IMR-90 (cell line): ENCODE results near the gene GPA33. TPM values are rescaled to one million over a fixed set of nuclear protein-coding genes. Genes with fewer than 3 reads are reported as not detected.

ENCODE experiments used
- ATAC-seq: fragments of 200-7000 bp; cut with Tn5 transposase; 2 replicates; pipeline ENCODE4 v1.9.1; 2020; ENCODE audit warnings: low read depth, mild to moderate bottlenecking, moderate library complexity
- BruUV-seq: library from RNA; stranded (reverse); fragments of 400-500 nt; replicated peaks from 2 replicates; lab custom pipeline; 2021; lab: Mats Ljungman, UMichigan
- CTCF ChIA-PET: fragments of 300-600 bp; formaldehyde crosslinking; extraction: SDS; loops from one replicate; lab custom pipeline; 2021; ENCODE audit warnings: antibody characterized with exemption; lab: Yijun Ruan, JAX
- POLR2A ChIA-PET: fragments of 300-600 bp; sonication (Branson Sonifier 250); formaldehyde crosslinking; loops from one replicate; lab custom pipeline; 2022; ENCODE audit warnings: antibody characterized with exemption; ENCODE audit not compliant: unreplicated experiment; lab: Charles Lee
- DNase-seq: peaks from one replicate; pipeline ENCODE4 v3.0.0; 2013
- H2AFZ ChIP-seq: replicated peaks from 2 replicates; pipeline ENCODE3; 2013; ENCODE audit warnings: low read length, mild to moderate bottlenecking; ENCODE audit not compliant: poor library complexity
- H2AK5ac ChIP-seq: 2 replicates; pipeline ENCODE4 v1.6.1; 2013; ENCODE audit warnings: low read depth, low read length, inconsistent platforms
- H2AK9ac ChIP-seq: replicated peaks from 2 replicates; pipeline ENCODE3; 2013; ENCODE audit warnings: mild to moderate bottlenecking, low read depth, low read length, moderate library complexity; ENCODE audit not compliant: poor library complexity
- H2BK120ac ChIP-seq: 2 replicates; pipeline ENCODE4 v1.6.1; 2013; ENCODE audit warnings: low read depth, low read length, inconsistent platforms
- H2BK15ac ChIP-seq: 3 replicates; pipeline ENCODE4 v1.6.1; 2013; ENCODE audit warnings: low read depth, low read length, inconsistent platforms
- H2BK20ac ChIP-seq: 2 replicates; pipeline ENCODE4 v1.6.1; 2013; ENCODE audit warnings: low read depth, mild to moderate bottlenecking, inconsistent platforms, low read length, moderate library complexity
- H2BK5ac ChIP-seq: 2 replicates; pipeline ENCODE4 v1.6.1; 2013; ENCODE audit warnings: mild to moderate bottlenecking, low read depth, low read length, inconsistent platforms; ENCODE audit not compliant: poor library complexity, severe bottlenecking
- H3K14ac ChIP-seq: replicated peaks from 2 replicates; pipeline ENCODE4 v1.6.1; 2013; ENCODE audit warnings: low read depth, low read length, inconsistent platforms
- H3K18ac ChIP-seq: 2 replicates; pipeline ENCODE4 v1.6.1; 2013; ENCODE audit warnings: low read depth, low read length, control low read depth
- H3K23ac ChIP-seq: 2 replicates; pipeline ENCODE4 v1.6.1; 2013; ENCODE audit warnings: low read depth, low read length, inconsistent platforms
- H3K27ac ChIP-seq: 2 replicates; pipeline ENCODE4 v1.5.1; 2013; ENCODE audit warnings: mild to moderate bottlenecking, control low read depth, low read length; ENCODE audit not compliant: insufficient read depth
- H3K27me3 ChIP-seq: 2 replicates; pipeline ENCODE4 v1.6.1; 2013; ENCODE audit warnings: low read length; ENCODE audit not compliant: control insufficient read depth, insufficient read depth
- H3K36me3 ChIP-seq: 2 replicates; pipeline ENCODE4 v1.6.1; 2013; ENCODE audit warnings: low read length, mixed read lengths; ENCODE audit not compliant: control insufficient read depth, insufficient read depth
- H3K4ac ChIP-seq: 2 replicates; pipeline ENCODE4 v1.6.1; 2013; ENCODE audit warnings: low read depth, low read length, inconsistent platforms
- H3K4me1 ChIP-seq: 2 replicates; pipeline ENCODE4 v1.6.1; 2013; ENCODE audit warnings: low read length, mixed read lengths; ENCODE audit not compliant: control insufficient read depth, insufficient read depth
- H3K4me2 ChIP-seq: 2 replicates; pipeline ENCODE4 v1.6.1; 2013; ENCODE audit warnings: low read depth, mild to moderate bottlenecking, control low read depth, low read length, moderate library complexity
- H3K4me3 ChIP-seq: 2 replicates; pipeline ENCODE4 v1.5.1; 2013; ENCODE audit warnings: low read depth, mild to moderate bottlenecking, control low read depth, low read length, moderate library complexity; ENCODE audit not compliant: insufficient read depth
- H3K56ac ChIP-seq: 2 replicates; pipeline ENCODE4 v1.6.1; 2013; ENCODE audit warnings: low read length, inconsistent platforms; ENCODE audit not compliant: insufficient read depth; ENCODE audit errors: extremely low read depth
- H3K79me1 ChIP-seq, 2 experiments: 2 replicates each; pipeline ENCODE4 v1.6.1; 2013; ENCODE audit warnings: low read length in 2 of 2, inconsistent platforms in 1 of 2, low read depth in 1 of 2
- H3K9ac ChIP-seq: 2 replicates; pipeline ENCODE4 v1.6.1; 2013; ENCODE audit warnings: low read depth, low read length, control low read depth
- H3K9me1 ChIP-seq: 2 replicates; pipeline ENCODE4 v1.6.1; 2013; ENCODE audit warnings: low read length, inconsistent platforms; ENCODE audit not compliant: insufficient read depth
- H3K9me3 ChIP-seq: 2 replicates; pipeline ENCODE4 v1.6.1; 2013; ENCODE audit warnings: low read length; ENCODE audit not compliant: control insufficient read depth, insufficient read depth
- H4K20me1 ChIP-seq: 2 replicates; pipeline ENCODE4 v1.6.1; 2013; ENCODE audit warnings: low read length, inconsistent platforms; ENCODE audit not compliant: insufficient read depth
- H4K5ac ChIP-seq: 2 replicates; pipeline ENCODE4 v1.6.1; 2013; ENCODE audit warnings: mild to moderate bottlenecking, low read depth, low read length, control low read depth
- H4K8ac ChIP-seq, 2 experiments: 2 replicates each; pipeline ENCODE4 v1.6.1; 2013; ENCODE audit warnings: low read depth in 2 of 2, low read length in 2 of 2, control low read depth in 1 of 2, inconsistent platforms in 1 of 2
- H4K91ac ChIP-seq: 2 replicates; pipeline ENCODE4 v1.6.1; 2013; ENCODE audit warnings: low read depth, low read length, inconsistent platforms; ENCODE audit not compliant: insufficient read depth
- BHLHE40 ChIP-seq: fragments of 150-350 bp; IDR thresholded peaks from 2 replicates; pipeline ENCODE4 v1.6.1; 2016; ENCODE audit warnings: mild to moderate bottlenecking, low read depth, low read length
- CEBPB ChIP-seq: IDR thresholded peaks from 2 replicates; pipeline ENCODE4 v1.6.1; 2012; ENCODE audit warnings: low read depth, low read length, improper control_type of control experiment
- CHD1 ChIP-seq: IDR thresholded peaks from 2 replicates; pipeline ENCODE4 v1.6.1; 2012; ENCODE audit warnings: low read depth, low read length, improper control_type of control experiment
- FOS ChIP-seq: fragments of 150-350 bp; IDR thresholded peaks from 2 replicates; pipeline ENCODE4 v1.6.1; 2016; ENCODE audit warnings: low read depth, low read length
- MAFK ChIP-seq: IDR thresholded peaks from 2 replicates; pipeline ENCODE4 v1.6.1; 2012; ENCODE audit warnings: low read depth, low read length, improper control_type of control experiment
- MAZ ChIP-seq: IDR thresholded peaks from 2 replicates; pipeline ENCODE4 v1.6.1; 2012; ENCODE audit warnings: low read depth, mild to moderate bottlenecking, low read length, improper control_type of control experiment, moderate library complexity, borderline replicate concordance
- MXI1 ChIP-seq: IDR thresholded peaks from 2 replicates; pipeline ENCODE4 v1.6.1; 2012; ENCODE audit warnings: low read depth, mild to moderate bottlenecking, low read length, moderate library complexity, borderline replicate concordance
- NFE2L2 ChIP-seq: fragments of 150-350 bp; IDR thresholded peaks from 2 replicates; pipeline ENCODE4 v1.6.1; 2016; ENCODE audit warnings: low read depth, mild to moderate bottlenecking, low read length
- POLR2A ChIP-seq: IDR thresholded peaks from 2 replicates; pipeline ENCODE4 v1.6.1; 2012; ENCODE audit warnings: mild to moderate bottlenecking, low read depth, low read length
- RAD21 ChIP-seq: IDR thresholded peaks from 2 replicates; pipeline ENCODE4 v1.6.1; 2012; ENCODE audit warnings: low read length, improper control_type of control experiment
- RCOR1 ChIP-seq: IDR thresholded peaks from 2 replicates; pipeline ENCODE4 v1.6.1; 2012; ENCODE audit warnings: mild to moderate bottlenecking, low read length, improper control_type of control experiment; ENCODE audit not compliant: insufficient replicate concordance
- RFX5 ChIP-seq: IDR thresholded peaks from 2 replicates; pipeline ENCODE4 v1.8.0; 2012; ENCODE audit warnings: low read depth, mild to moderate bottlenecking, low read length, moderate library complexity
- SMC3 ChIP-seq: fragments of 150-350 bp; IDR thresholded peaks from 2 replicates; pipeline ENCODE4 v1.6.1; 2016; ENCODE audit warnings: low read depth, mild to moderate bottlenecking, antibody characterized with exemption, low read length, moderate library complexity
- WGBS, 2 experiments: methylation state at CpG; one replicate each; pipeline versions ENCODE4 v1.1.5 to v1.1.7; 2013; ENCODE audit warnings: missing lambda C conversion rate in 2 of 2; ENCODE audit not compliant: insufficient read length in 1 of 2; ENCODE audit errors: extremely low coverage in 2 of 2; 5-methylcytosine and 5-hydroxymethylcytosine counted together
- dilution Hi-C: fragments of 300-500 bp; cut with HindIII; formaldehyde crosslinking; loops from one replicate; pipeline ENCODE4 v1.14.3; 2018; ENCODE audit warnings: low sequenced_read_pairs; ENCODE audit not compliant: unreplicated experiment
- in situ Hi-C: fragments of 300-500 bp; cut with MboI; formaldehyde crosslinking; loops from 3 replicates; pipeline ENCODE4 v1.14.3; 2019; ENCODE audit warnings: low sequenced_read_pairs, inconsistent platforms, mixed read lengths
- intact Hi-C: fragments of 100-400 bp; cut with micrococcal nuclease; formaldehyde crosslinking; loops from 2 replicates; pipeline ENCODE4 v1.10.0; 2022
- polyA plus RNA-seq, 3 experiments: library from polyadenylated mRNA; depleted of rRNA; stranded (reverse); fragments of >200 nt; gene quantifications; 2 replicates each; pipeline ENCODE4 v1.2.3, GENCODE V29; 2012; ENCODE audit warnings: low replicate concordance in 1 of 3
- total RNA-seq: library from RNA; depleted of rRNA; stranded (reverse); fragments of >200 nt; gene quantifications from 2 replicates; pipeline ENCODE4 v1.2.3, GENCODE V29; 2012
- TF ChIP-seq, protein P1 (sequence below): conservative IDR thresholded peaks from 2 replicates; pipeline ENCODE4 v1.5.1; 2012; ENCODE audit warnings: mild to moderate bottlenecking, low read depth, low read length, improper control_type of control experiment
- TF ChIP-seq, protein P2 (sequence below): fragments of 150-350 bp; IDR thresholded peaks from 2 replicates; pipeline ENCODE4 v1.6.1; 2017; ENCODE audit warnings: mild to moderate bottlenecking, antibody characterized with exemption, low read length, low read depth
- TF ChIP-seq, protein P3 (sequence below): fragments of 150-350 bp; IDR thresholded peaks from 2 replicates; pipeline ENCODE4 v1.6.1; 2016; ENCODE audit warnings: low read depth, mild to moderate bottlenecking, low read length, moderate library complexity, borderline replicate concordance

The GPA33 gene
- total and polyA plus RNA-seq, 2 of the 4 experiments (the other 2 are of a cell fraction): not detected

DNA sequence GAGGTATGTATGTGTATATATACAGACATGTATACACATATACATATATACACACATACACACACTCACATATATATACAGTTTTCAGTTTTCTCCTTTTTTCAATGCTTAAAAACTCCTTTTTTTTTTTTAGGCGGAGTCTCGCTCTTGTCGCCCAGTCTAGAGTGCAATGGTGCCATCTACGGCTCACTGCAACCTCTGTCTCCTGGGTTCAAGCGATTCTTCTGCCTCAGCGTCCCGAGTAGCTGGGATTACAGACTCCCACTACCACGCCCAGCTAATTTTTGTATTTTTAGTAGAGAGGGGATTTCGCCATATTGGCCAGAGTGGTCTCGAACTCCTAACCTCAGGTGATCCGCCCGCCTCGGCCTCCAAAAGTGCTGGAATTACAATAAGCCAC lies 30.7 kb upstream of the GPA33 start:
- H2AK9ac ChIP-seq: no peak overlapping the region
- H3K27ac ChIP-seq: no peak overlapping the region
- H4K8ac ChIP-seq: no peak overlapping the region
- no peak overlapping the region for H2BK5ac ChIP-seq
- H2BK15ac ChIP-seq: no peak overlapping the region
- no peak overlapping the region for H3K4ac ChIP-seq
- H3K79me1 ChIP-seq: no peaks in the 10 kb centered on the region
- TF ChIP-seq, protein P1, sequence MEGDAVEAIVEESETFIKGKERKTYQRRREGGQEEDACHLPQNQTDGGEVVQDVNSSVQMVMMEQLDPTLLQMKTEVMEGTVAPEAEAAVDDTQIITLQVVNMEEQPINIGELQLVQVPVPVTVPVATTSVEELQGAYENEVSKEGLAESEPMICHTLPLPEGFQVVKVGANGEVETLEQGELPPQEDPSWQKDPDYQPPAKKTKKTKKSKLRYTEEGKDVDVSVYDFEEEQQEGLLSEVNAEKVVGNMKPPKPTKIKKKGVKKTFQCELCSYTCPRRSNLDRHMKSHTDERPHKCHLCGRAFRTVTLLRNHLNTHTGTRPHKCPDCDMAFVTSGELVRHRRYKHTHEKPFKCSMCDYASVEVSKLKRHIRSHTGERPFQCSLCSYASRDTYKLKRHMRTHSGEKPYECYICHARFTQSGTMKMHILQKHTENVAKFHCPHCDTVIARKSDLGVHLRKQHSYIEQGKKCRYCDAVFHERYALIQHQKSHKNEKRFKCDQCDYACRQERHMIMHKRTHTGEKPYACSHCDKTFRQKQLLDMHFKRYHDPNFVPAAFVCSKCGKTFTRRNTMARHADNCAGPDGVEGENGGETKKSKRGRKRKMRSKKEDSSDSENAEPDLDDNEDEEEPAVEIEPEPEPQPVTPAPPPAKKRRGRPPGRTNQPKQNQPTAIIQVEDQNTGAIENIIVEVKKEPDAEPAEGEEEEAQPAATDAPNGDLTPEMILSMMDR: no peak
- TF ChIP-seq MXI1 (no peak), MAFK (no peak), CEBPB (no peak), NFE2L2 (no peak), RAD21 (no peak), POLR2A (no peak), BHLHE40 (no peak), FOS (no peak), MAZ (no peak), RCOR1 (no peak), SMC3 (no peak), RFX5 (no peak), CHD1 (no peak)
- TF ChIP-seq, protein P2, sequence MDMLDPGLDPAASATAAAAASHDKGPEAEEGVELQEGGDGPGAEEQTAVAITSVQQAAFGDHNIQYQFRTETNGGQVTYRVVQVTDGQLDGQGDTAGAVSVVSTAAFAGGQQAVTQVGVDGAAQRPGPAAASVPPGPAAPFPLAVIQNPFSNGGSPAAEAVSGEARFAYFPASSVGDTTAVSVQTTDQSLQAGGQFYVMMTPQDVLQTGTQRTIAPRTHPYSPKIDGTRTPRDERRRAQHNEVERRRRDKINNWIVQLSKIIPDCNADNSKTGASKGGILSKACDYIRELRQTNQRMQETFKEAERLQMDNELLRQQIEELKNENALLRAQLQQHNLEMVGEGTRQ: no peak
- TF ChIP-seq, protein P3, sequence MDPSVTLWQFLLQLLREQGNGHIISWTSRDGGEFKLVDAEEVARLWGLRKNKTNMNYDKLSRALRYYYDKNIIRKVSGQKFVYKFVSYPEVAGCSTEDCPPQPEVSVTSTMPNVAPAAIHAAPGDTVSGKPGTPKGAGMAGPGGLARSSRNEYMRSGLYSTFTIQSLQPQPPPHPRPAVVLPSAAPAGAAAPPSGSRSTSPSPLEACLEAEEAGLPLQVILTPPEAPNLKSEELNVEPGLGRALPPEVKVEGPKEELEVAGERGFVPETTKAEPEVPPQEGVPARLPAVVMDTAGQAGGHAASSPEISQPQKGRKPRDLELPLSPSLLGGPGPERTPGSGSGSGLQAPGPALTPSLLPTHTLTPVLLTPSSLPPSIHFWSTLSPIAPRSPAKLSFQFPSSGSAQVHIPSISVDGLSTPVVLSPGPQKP: no peak
- H3K23ac ChIP-seq: no peak overlapping the region
- no TSS peak for BruUV-seq
- ChIA-PET POLR2A (no interaction called here), CTCF (no interaction called here)
- no peak overlapping the region for H2BK20ac ChIP-seq
- H3K56ac ChIP-seq: no peak overlapping the region
- H3K4me2 ChIP-seq: peak overlapping the region; percentile 88; the same call in 1 of the 2 replicates
- H3K14ac ChIP-seq: no peak overlapping the region
- dilution Hi-C loops (no loop called here), intact Hi-C loops (no loop called here), in situ Hi-C loops (no loop called here)
- H3K9me1 ChIP-seq: no peaks in the 10 kb centered on the region
- H3K9me3 ChIP-seq: no peaks in the 10 kb centered on the region
- no peak overlapping the region for H2BK120ac ChIP-seq
- no peaks in the 10 kb centered on the region for H3K36me3 ChIP-seq
- DNase-seq (no peak), ATAC-seq (no peak)
- WGBS, 2 experiments: no CpG with 5 or more reads among the region's 13 CpGs
- no peaks in the 10 kb centered on the region for H4K20me1 ChIP-seq
- no peak overlapping the region for H3K9ac ChIP-seq
- H3K27me3 ChIP-seq: peaks cover 10% of the 10 kb centered on the region
- H2AFZ ChIP-seq: no peak overlapping the region
- no peaks in the 10 kb centered on the region for H3K4me1 ChIP-seq
- no peak overlapping the region for H3K4me3 ChIP-seq
- no peak overlapping the region for H2AK5ac ChIP-seq
- H4K5ac ChIP-seq: no peak overlapping the region
- H4K91ac ChIP-seq: no peak overlapping the region
- no peak overlapping the region for H3K18ac ChIP-seq
